HEK293T (cell line): ENCODE data around the gene ETV6.

Experiments used
- ARNT ChIP-seq: fragments of 450-650 bp; IDR thresholded peaks from 2 replicates; pipeline ENCODE4 v1.6.1; 2017; ENCODE audit warnings: mild to moderate bottlenecking
- BHLHE40 ChIP-seq: fragments of 450-650 bp; IDR thresholded peaks from 2 replicates; pipeline ENCODE4 v1.6.1; 2016; ENCODE audit warnings: mild to moderate bottlenecking, moderate library complexity, borderline replicate concordance
- CTBP1 ChIP-seq: fragments of 450-650 bp; IDR thresholded peaks from 2 replicates; pipeline ENCODE4 v1.6.1; 2016; ENCODE audit warnings: borderline replicate concordance
- ELF4 ChIP-seq: fragments of 450-650 bp; IDR thresholded peaks from 2 replicates; pipeline ENCODE4 v1.6.1; 2017; ENCODE audit warnings: antibody characterized with exemption
- FOXA1 ChIP-seq: fragments of 450-650 bp; IDR thresholded peaks from 2 replicates; pipeline ENCODE4 v1.6.1; 2016; ENCODE audit warnings: mild to moderate bottlenecking
- FOXK2 ChIP-seq: fragments of 450-650 bp; IDR thresholded peaks from 2 replicates; pipeline ENCODE4 v1.6.1; 2016; ENCODE audit warnings: mild to moderate bottlenecking
- FOXM1 ChIP-seq: fragments of 450-650 bp; IDR thresholded peaks from 2 replicates; pipeline ENCODE4 v1.6.1; 2017; ENCODE audit warnings: mild to moderate bottlenecking, borderline replicate concordance
- HDGF ChIP-seq: fragments of 450-650 bp; IDR thresholded peaks from 2 replicates; pipeline ENCODE4 v1.6.1; 2017; ENCODE audit warnings: antibody characterized with exemption, borderline replicate concordance
- NFRKB ChIP-seq: fragments of 450-650 bp; IDR thresholded peaks from 2 replicates; pipeline ENCODE4 v1.6.1; 2016; ENCODE audit warnings: mild to moderate bottlenecking, moderate library complexity
- SP1 ChIP-seq: fragments of 450-650 bp; IDR thresholded peaks from 2 replicates; pipeline ENCODE4 v1.6.1; 2017
- SUZ12 ChIP-seq: fragments of 450-650 bp; IDR thresholded peaks from 2 replicates; pipeline ENCODE4 v1.6.1; 2016; ENCODE audit warnings: mild to moderate bottlenecking
- TARDBP ChIP-seq: fragments of 450-650 bp; IDR thresholded peaks from 2 replicates; pipeline ENCODE4 v1.6.1; 2016
- ZNF384 ChIP-seq: fragments of 450-650 bp; IDR thresholded peaks from 2 replicates; pipeline ENCODE4 v1.6.1; 2016

- TF ChIP-seq FOXK2, result no peak
- TF ChIP-seq ZNF384, result no peak
- TF ChIP-seq SUZ12, result no peak
- no peak for TF ChIP-seq HDGF
- TF ChIP-seq SP1, result no peak
- no peak for TF ChIP-seq TARDBP
- no peak for TF ChIP-seq BHLHE40
- TF ChIP-seq FOXM1, result no peak
- no peak for TF ChIP-seq NFRKB
- no peak for TF ChIP-seq ELF4
- TF ChIP-seq CTBP1, result no peak
- no peak for TF ChIP-seq FOXA1
- TF ChIP-seq ARNT, result no peak
Observed at GRCh38 chr12:11798006-11798708, 148.7 kb downstream of the ETV6 start.
